Activated CD4-positive, alpha-beta T cell treated with anti-CD3 and anti-CD28 coated beads, Interleukin-2, Interleukin-6, amounts not matched to agents 100 ng/mL and 50 ng/mL, durations not matched to agents 16 hours and 8 hours (primary cell): ENCODE measurements around the gene PDCD2L.
A peak's percentile ranks its signal among the peaks of the same experiment; 100 is the strongest.

Experiments
- DNase-seq: peaks from one replicate; pipeline ENCODE4 v3.0.0-alpha.2; 2020

PDCD2L gene

DNA sequence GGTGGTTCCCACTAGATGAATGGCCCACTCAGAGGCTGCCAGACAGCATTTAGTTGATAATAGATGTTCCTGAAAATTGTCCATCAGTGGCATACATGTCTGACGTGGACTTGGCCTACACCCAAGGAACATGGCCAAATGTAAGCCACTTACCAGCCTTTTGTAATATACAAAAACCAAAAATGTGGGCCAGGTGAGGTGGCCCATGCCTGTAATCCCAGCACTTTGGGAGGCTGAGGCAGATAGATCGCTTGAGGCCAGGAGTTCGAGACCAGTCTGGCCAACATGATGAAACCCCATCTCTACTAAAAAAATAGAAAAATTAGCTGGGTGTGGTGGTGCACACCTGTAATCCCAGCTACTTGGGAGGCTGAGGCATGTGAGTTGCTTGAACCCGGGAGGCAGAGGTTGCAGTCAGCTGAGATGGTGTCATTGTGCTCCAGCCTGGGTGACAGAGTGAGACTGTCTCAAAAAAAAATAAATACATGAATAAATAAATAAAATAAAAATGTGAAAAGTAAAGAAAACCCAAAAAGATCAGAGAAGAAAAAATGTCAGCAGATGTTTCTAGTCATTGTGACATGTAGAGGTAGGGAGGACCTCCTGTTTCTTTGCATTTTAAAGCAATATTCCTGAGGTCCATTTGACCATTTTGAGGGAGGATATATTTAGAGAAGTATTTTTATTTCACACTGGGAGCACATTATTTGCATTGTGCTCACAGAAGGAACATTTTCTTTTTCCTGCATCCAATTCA lies 70.2 kb downstream of the PDCD2L start:
- no peak for DNase-seq

DNA sequence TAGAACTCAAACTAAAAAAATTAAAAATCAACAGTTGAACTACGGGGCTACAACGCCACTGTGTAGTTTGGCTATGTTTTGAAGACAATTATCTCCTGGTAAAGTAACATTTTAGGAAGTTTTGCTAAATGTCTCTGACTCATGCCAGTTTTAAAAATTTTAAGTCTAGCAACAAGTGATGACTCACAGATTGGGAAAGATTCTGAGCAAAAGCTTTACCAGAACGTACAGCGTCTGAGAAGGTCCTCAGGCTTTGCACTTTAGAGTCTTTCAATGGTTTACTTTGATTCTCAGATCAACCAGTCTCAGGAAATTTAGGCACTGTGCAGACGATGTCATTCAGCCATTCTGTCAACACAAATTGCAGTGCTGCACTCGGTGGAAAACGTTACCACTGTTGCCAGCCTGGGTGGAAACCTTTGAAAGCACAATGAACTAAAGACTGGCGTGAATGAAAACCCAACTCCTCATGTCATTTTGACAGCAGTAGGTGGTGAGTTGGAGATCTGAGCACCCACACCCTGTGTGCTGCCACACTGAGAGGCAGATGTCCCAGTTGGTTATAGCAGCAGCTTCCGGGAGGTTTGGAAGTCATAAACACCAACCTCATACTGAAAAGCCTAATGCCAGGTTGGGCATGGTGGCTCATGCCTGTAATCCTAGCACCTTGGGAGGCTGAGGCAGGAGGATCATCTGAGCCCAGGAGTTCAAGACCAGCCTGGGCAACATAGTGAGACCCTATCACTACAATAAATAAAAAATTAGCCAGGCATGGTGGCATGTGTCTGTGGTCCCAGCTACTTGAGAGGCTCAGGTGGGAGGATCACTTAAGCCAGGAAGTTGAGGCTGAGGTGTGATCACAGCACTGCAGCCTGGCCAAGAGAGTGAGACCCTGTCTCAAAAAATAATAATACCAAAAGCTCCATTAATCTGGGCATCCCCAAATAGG lies 71.1 kb downstream of the PDCD2L start:
- peak; percentile 46 for DNase-seq
